MCF 10A (cell line): ENCODE data around the gene LRIG3. TPM values are rescaled to one million over a fixed set of nuclear protein-coding genes. Genes with fewer than 3 reads are reported as not detected.

Source experiments
- BruUV-seq: library from RNA; stranded (reverse); fragments of 400-500 nt; replicated peaks from 2 replicates; lab custom pipeline; 2021; lab: Mats Ljungman, UMichigan
- CTCF ChIA-PET: fragments of 300-600 bp; sonication (Branson Sonifier 250); formaldehyde crosslinking; extraction: SDS; loops from one replicate; lab custom pipeline; 2021; ENCODE audit warnings: antibody characterized with exemption, inconsistent platforms; lab: Yijun Ruan, JAX
- POLR2A ChIA-PET: fragments of 300-600, 350-650 bp; sonication (Branson Sonifier 250); formaldehyde crosslinking; extraction: SDS; loops from one replicate; lab custom pipeline; 2020; ENCODE audit warnings: antibody characterized with exemption, inconsistent platforms; lab: Yijun Ruan, JAX
- DNase-seq: peaks from one replicate; pipeline ENCODE4 v3.0.0-alpha.2; 2018; ENCODE audit not compliant: unreplicated experiment
- H3K27ac Mint-ChIP-seq: one replicate; pipeline ENCODE4 v1.8.0; 2022; ENCODE audit warnings: mild to moderate bottlenecking, low read depth, mixed read lengths; ENCODE audit not compliant: unreplicated experiment
- H3K27me3 Mint-ChIP-seq: one replicate; pipeline ENCODE4 v1.8.0; 2022; ENCODE audit warnings: mixed read lengths; ENCODE audit not compliant: insufficient read depth, unreplicated experiment
- H3K36me3 Mint-ChIP-seq: one replicate; pipeline ENCODE4 v1.8.0; 2022; ENCODE audit warnings: mild to moderate bottlenecking, moderate library complexity, mixed read lengths; ENCODE audit not compliant: insufficient read depth, unreplicated experiment
- H3K4me1 Mint-ChIP-seq: one replicate; pipeline ENCODE4 v1.8.0; 2022; ENCODE audit warnings: mixed read lengths; ENCODE audit not compliant: insufficient read depth, unreplicated experiment
- H3K4me3 Mint-ChIP-seq: one replicate; pipeline ENCODE4 v1.8.0; 2022; ENCODE audit warnings: mild to moderate bottlenecking, moderate library complexity, mixed read lengths; ENCODE audit not compliant: unreplicated experiment
- H3K9me3 Mint-ChIP-seq: one replicate; pipeline ENCODE4 v1.8.0; 2022; ENCODE audit warnings: mixed read lengths; ENCODE audit not compliant: unreplicated experiment
- intact Hi-C: fragments of 100-400 bp; cut with micrococcal nuclease; formaldehyde crosslinking; loops from 2 replicates; pipeline ENCODE4 v1.14.1; 2022
- total RNA-seq: library from RNA; stranded (reverse); gene quantifications from 2 replicates; pipeline ENCODE4 v1.2.3, GENCODE V29; 2022
- TF ChIP-seq, protein P1 (sequence below): fragments of 200-600 bp; IDR thresholded peaks from one replicate; pipeline ENCODE4 v1.8.0; 2022; ENCODE audit warnings: antibody characterized with exemption, mild to moderate bottlenecking; ENCODE audit not compliant: unreplicated experiment

LRIG3 gene
- total RNA-seq, 1 experiment from 2014 or later: 41.5 TPM

DNA sequence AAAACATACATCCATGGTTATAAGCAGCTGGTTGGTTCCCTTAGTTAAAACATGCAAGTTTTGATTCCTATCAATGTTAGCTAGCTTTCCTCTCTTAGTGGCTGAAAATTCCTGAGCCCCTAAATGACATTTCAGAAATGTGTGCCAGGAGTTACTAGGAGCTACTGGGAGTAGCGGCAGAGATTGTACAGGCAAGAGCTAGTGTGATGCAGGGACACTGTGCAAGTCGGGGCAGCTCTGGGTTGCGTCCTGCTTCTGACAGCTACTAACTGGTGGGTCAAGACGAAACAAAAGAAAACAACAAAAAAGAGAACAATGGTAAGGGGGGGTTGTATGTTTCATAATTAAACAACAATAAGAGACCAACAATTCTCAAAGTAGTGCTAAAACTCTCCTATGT lies 35.4 kb downstream of the LRIG3 start:
- CTCF ChIA-PET: interaction anchor here (0.7 to 1.7 kb wide), 3 partner anchors 164 to 344 kb away, joined by 3 to 6 read pairs (median 6); no protein-coding TSS in a partner anchor
- TF ChIP-seq, protein P1, sequence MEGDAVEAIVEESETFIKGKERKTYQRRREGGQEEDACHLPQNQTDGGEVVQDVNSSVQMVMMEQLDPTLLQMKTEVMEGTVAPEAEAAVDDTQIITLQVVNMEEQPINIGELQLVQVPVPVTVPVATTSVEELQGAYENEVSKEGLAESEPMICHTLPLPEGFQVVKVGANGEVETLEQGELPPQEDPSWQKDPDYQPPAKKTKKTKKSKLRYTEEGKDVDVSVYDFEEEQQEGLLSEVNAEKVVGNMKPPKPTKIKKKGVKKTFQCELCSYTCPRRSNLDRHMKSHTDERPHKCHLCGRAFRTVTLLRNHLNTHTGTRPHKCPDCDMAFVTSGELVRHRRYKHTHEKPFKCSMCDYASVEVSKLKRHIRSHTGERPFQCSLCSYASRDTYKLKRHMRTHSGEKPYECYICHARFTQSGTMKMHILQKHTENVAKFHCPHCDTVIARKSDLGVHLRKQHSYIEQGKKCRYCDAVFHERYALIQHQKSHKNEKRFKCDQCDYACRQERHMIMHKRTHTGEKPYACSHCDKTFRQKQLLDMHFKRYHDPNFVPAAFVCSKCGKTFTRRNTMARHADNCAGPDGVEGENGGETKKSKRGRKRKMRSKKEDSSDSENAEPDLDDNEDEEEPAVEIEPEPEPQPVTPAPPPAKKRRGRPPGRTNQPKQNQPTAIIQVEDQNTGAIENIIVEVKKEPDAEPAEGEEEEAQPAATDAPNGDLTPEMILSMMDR: no peak
- peaks cover 100% of the 10 kb centered on the region for H3K36me3 Mint-ChIP-seq
- intact Hi-C loops: no loop called here
- no peak overlapping the region for H3K4me3 Mint-ChIP-seq
- no TSS peak for BruUV-seq
- POLR2A ChIA-PET: interaction anchor here (0.6 to 7.8 kb wide), 6 partner anchors 13 to 854 kb away, joined by 3 to 74 read pairs (median 4); partner anchors contain the start of gene LRIG3
- H3K4me1 Mint-ChIP-seq: peaks cover 11% of the 10 kb centered on the region
- peak overlapping the region; percentile 60 for H3K27ac Mint-ChIP-seq
- no peaks in the 10 kb centered on the region for H3K9me3 Mint-ChIP-seq
- no peaks in the 10 kb centered on the region for H3K27me3 Mint-ChIP-seq
- DNase-seq: no peak

DNA sequence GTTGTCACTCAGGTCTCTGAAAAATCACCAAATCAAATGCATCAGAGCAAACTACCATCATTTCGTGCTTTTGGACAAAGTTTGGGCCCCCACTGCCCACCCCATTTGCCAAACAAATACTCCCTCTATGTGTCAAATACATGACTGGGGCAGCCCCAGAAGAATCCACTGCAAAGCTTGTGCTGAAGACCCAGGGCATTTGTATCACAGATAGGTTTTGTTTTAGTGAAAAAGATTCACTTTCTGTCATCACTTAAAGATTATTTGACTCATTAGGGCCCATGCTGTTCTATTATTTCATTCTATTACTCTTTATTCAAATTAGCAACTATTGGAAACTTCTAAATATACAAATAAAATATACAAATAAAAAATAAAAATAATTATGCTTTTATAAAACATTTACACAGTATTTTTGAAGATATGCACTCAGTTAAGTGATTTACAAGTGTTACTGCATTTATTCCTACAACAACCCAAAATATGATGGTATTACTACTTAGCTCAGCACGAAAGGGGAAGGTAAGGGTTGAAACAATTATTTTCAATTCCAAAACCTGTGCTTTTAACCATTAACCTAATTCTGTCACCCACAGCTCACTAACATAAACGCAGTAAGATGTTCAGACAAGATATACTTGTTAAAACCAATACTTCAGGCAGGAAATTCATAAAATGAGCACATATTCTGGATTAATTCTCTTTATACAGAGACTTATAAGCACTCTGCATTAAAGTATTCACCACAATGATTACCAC lies 36.5 kb downstream of the LRIG3 start:
- Mint-ChIP-seq H3K27ac (peak overlapping the region; percentile 60), H3K4me1 (peaks cover 11% of the 10 kb centered on the region), H3K9me3 (no peaks in the 10 kb centered on the region), H3K4me3 (no peak overlapping the region), H3K36me3 (peaks cover 100% of the 10 kb centered on the region), H3K27me3 (no peaks in the 10 kb centered on the region)
- intact Hi-C loops: no loop called here
- no peak for DNase-seq
- ChIA-PET POLR2A (interaction anchor here (0.5 to 7.8 kb wide), 4 partner anchors 29 to 186 kb away, joined by 3 to 74 read pairs (median 4); partner anchors contain the start of gene LRIG3), CTCF (interaction anchor here (0.6 kb wide), 1 partner anchor 197 kb away, joined by 5 read pairs; no protein-coding TSS in a partner anchor)
- TF ChIP-seq, protein P1: no peak
- no TSS peak for BruUV-seq

DNA sequence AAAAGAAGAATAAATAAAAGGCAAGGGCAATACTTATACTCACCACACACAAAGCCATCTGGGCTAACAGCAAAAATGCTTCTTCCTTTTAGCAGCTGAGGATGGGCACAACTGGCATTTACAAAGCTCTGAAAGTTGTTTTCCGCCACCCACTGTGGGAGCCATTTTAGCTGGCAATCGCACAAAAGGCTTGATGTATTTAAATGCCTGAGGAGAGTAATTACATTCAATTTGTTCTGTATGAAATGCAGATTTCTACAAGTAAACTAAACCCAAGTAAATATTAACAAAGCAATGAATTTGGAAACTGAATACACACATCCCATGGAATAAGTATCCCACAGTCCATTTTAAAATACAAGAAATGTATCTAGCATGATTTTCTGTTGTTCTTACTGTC lies 37.5 kb downstream of the LRIG3 start:
- H3K36me3 Mint-ChIP-seq: peaks cover 100% of the 10 kb centered on the region
- H3K4me1 Mint-ChIP-seq: peaks cover 11% of the 10 kb centered on the region

DNA sequence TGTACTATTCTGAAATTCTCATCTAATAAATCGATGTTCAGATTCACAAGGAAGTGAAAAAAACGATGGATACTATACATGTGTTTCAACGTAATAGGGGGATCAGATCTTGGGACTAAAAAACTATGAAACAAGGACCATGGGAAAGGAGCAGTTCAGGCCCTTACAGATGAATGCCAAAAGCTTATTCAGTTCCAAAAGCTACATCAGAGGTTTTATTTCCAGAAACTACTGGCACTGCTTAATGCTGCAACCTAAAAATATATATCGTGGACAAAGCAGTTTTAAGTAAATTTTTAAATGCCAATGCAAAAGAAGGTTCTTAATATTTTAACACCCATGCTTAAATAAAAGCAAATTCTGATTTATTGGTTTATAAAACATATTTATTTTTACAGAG lies 38.5 kb downstream of the LRIG3 start:
- ChIA-PET POLR2A (interaction anchor here (1.5 to 2.0 kb wide), 2 partner anchors 29 to 38 kb away, joined by 3 to 5 read pairs; partner anchors contain the start of gene LRIG3), CTCF (no interaction called here)
- H3K4me1 Mint-ChIP-seq: peaks cover 14% of the 10 kb centered on the region
- no peaks in the 10 kb centered on the region for H3K27me3 Mint-ChIP-seq
- no TSS peak for BruUV-seq
- no peaks in the 10 kb centered on the region for H3K9me3 Mint-ChIP-seq
- intact Hi-C loops: no loop called here
- H3K36me3 Mint-ChIP-seq: peaks cover 100% of the 10 kb centered on the region
- no peak for DNase-seq
- H3K4me3 Mint-ChIP-seq: no peak overlapping the region
- TF ChIP-seq, protein P1: no peak
- H3K27ac Mint-ChIP-seq: no peak overlapping the region

More for the DNA sequence above, 37.5 kb downstream of the LRIG3 start:
- no peak for DNase-seq
- no peaks in the 10 kb centered on the region for H3K9me3 Mint-ChIP-seq
- TF ChIP-seq, protein P1: no peak
- intact Hi-C loops: no loop called here
- H3K4me3 Mint-ChIP-seq: no peak overlapping the region
- ChIA-PET CTCF (interaction anchor here (0.9 kb wide), 1 partner anchor 342 kb away, joined by 4 read pairs; no protein-coding TSS in a partner anchor), POLR2A (interaction anchor here (1.4 to 2.0 kb wide), 2 partner anchors 30 to 37 kb away, joined by 3 to 5 read pairs; partner anchors contain the start of gene LRIG3)
- H3K27ac Mint-ChIP-seq: no peak overlapping the region
- BruUV-seq: no TSS peak
- no peaks in the 10 kb centered on the region for H3K27me3 Mint-ChIP-seq
